Putamen (tissue), 1 donor: ENCODE measurements around the gene THEM4.

Experiments
- DNase-seq: peaks from one replicate; pipeline ENCODE4 v3.0.0-alpha.2; 2016; ENCODE audit warnings: low spot score

Gene THEM4

DNA sequence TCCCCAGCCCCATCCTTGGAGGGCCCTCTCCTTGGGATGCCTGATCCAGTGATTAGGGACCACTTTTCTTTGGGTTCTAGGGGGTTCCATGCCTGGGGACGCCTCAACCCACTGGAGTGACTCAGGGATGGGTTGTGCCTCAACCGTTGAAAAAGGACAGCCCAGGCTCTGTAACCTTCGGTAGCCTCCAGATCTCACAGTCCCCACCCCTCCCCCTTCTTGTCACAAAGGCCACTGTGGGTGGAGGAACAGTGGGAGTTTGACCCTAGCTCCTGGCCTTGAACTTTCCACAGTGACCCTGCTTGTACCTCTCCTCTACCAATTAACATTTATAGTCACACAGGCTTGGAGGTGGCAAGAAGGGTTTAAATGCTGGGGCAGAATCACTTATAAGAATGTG is 75.1 kb downstream of the THEM4 start:
- no peak for DNase-seq

DNA sequence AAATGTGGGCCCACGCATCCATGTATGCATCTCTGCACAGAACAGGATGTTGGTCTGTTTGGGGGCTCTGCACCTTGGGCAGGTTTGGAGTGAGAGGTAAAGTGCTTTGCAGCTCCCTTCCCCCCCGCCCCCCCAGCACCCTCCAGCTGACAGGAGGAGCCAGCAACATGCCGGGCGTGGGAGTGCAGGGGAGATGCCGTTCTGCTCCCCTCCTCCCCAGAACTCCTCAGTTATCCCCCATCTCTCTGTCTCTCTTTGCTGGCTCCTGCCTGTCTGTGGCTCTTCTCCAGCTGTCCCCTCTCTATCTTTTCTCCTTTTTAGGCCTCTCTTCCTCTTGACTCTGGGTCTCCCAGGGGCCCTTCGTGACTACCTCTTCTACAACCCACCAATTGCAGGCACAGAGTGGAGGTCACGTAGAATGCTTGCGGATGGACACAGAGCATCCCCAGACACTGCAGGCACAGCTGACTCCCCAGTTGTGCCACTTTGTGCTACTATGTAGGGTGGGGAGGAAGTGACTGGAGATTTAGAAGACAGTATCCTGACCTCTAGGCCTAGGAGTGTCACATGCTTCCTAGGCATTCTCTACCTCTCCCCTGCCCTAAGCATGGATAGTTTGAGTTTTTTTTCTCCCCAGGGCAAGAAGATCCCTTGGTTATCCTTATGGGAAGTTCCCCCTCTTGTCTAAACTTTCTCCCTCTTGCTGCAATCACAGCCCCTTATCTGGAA is 76.0 kb downstream of the THEM4 start:
- no peak for DNase-seq

DNA sequence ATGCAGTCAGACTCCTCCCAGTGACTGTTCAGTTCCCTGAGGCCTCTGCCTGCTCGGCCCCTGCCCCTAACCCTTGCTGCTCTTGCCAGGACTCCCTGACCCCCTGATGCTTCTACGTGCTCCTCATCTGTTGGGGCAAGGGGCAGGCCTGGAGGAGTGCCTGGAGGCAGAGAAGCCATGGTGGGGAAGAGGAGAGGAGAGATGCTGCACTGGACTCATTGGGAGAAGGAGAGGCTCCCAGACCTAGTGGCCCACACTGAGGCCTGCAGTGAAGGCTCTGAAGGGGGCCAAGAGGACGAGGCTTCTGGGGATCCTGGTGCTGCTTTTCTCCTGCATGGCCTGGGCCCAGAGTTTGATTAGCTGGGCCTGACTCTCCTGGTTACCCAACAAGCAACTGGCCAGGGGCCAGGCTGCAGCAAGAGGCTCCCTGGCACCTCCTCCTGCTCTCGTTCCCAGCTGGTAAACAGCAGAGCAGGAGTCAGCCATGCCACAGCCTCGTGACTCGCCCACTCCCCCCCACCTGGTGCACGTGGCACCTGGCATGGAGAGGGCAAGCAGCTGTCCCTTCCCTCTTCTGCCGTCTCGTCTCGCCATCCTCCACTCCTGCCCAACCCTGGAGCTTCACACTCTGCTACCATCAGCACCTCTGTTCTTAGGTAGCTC is 76.9 kb downstream of the THEM4 start:
- no peak for DNase-seq

DNA sequence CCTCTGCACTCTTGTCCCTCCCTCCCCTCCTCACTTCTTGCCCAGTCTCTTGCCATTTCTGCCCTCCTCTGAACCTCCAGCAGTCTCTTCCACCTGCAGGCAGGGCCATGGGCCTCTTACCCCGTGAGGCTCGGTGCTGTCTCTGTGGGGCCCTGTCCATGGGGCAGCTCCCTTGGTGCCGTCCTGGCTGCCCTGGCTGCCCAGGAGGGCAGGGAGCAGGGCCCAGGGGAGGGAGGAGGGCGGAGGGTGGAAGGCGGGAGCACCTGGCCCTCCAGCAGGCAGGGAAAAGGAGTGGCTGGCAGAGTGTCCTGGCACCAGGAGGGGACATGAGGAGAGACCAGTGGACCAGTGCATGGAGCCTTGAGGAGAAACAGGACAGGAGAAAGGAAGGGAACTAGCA is 77.7 kb downstream of the THEM4 start, which contains the start of gene RORC:
TSS of gene RORC (minus strand) at position 198 of the 400 bp plus-strand sequence. CDS start at position 160, 38 bp downstream.
- no peak for DNase-seq

DNA sequence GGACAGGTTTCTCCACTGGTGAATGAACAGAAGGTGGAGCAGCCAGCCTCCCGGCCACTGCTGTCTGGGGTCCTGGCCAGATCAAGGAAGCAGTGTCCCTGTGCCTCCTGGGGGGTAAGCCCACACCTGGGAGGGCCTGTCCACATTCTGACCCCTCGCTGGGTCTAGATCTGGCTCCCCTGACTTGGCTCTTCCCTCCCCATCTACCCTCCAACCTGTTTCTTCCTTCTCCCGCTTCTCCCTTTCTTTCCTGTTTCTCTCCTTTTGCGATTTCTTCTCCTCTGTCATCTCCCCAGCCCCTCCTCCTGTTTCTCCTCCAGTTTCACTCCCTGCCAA is 78.1 kb downstream of the THEM4 start:
- DNase-seq: no peak

DNA sequence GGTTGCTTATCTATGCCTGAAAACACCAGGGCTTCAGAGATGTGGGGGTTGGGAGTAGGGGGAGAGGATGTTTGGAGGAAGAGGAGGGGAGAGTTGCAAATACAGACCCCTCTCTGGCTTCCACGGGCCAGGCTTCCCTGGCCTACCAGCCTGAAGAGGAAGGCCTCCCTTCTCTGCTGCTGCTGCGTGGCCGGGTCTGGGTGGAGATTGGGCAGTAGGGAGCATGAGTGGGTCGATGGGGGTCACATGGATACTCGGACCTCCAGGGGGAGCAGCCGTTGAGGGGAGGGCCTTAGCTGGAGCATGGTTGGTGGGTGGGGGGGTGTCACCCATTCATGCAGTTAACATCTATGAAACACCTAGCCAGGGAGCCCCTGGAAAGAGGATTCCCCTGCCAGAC is 79.3 kb downstream of the THEM4 start:
- no peak for DNase-seq

DNA sequence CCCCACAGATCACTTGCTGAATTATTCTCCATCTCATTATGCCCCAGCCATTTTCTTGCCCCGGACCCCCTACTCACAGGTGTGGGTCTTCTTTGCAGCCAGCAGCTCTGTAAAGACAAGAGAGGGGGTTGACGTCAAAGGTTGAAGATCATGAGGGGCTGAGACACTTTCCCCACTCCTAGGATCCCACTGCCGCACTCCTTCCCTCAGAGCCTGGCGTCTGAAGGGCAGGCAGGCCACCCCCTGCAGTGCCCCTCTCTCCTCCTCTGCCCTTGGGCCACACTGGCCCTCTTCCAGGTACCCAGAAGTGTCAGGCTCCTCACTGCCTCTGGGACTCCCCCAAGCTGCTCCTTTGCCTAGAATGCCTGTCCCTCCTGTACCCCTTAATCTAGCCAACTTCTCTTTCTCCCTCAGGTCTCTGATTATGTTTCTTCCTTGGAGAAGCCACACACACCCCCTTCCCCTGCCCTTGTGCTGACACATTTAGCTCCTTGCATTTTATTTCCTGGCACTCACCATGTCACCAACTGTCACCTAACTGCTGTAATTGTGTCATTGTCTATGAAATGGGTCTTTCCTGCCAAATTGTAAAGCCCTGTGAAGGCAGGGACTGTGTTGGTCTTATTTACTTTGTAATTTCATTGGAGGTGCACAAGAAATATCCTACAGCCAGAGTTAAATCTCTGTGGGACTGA is 79.8 kb downstream of the THEM4 start:
- no peak for DNase-seq

DNA sequence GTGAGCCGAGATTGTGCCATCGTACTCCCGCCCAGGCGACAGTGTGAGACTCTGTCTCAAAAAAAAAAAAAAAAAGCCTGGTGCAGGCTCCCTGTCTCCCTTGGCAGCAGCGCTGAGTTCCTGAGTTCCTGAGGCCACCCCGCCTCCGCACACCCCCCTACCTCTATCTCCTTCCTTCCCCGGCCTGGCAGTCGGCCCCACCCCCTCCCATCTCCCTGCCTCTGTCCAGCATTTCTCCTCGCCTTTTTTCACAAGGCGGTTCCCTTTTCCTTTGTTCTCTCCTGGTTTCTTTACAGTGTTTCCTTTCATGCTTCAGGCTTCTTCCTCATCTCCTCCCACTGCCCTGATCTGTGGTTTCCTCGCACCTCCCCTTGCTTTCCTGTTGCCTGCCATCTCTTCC is 80.4 kb downstream of the THEM4 start:
- no peak for DNase-seq

DNA sequence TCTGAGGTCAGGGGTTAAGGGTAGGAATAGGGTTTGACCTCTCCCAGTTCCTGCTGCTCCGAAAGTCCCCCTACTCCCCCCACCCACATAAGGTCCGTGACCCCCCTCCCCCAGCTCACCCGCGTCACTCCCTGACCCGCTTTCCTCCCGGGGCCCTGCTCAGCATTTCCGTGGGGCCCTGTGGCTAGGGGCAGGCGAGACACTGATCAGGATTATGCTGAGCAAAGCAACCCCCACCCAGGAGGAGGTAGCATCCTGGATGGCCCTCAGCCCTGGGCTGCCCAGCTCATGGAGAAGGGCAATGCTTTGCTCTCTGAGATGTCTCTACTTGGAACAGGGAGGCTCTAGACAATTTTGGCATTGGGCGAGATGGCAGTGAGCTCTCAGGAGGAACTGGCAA is 81.5 kb downstream of the THEM4 start:
- no peak for DNase-seq

DNA sequence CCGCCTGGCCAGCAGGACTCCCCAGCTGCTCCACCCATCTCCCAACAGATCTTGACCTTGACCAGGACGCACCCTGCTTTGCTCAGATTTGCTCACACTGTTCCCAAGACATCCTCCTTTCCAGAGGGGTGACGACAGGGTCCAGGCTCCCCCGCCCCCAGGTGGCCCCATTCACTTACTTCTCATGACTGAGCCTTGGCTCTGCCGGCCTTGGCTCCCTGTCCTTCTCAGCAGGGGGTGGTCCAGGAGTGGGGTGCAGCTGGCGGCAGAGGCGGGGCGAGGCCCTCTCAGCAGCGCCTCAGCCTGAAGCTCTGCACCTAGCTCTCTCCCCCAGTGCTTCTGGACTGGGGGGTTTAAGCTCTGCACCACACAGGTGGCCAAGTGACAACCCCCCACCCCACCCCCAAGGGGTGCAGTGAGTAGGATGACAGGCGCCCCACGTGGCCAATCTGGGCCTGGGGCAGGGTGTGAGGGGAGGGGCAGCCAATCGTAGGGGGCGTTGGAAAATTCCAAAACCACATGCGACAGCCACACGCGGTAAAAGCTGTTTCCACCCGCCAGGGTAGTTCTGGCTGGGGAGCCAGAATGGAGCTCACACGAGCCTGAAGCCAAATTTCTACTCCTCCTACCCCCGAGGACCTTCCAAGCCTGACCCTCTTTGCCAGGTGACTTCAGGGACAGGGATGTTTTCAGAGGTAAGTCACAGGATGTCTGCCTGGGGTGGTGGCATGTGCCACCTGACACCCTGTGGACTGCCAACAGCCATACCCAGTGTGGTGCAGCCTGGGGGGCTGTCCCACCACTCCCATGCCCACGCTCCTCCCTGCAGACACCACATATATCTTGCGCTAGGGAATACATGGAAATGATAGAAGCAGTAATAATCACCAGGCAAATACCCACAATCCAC is 83.3 kb downstream of the THEM4 start:
- no peak for DNase-seq

DNA sequence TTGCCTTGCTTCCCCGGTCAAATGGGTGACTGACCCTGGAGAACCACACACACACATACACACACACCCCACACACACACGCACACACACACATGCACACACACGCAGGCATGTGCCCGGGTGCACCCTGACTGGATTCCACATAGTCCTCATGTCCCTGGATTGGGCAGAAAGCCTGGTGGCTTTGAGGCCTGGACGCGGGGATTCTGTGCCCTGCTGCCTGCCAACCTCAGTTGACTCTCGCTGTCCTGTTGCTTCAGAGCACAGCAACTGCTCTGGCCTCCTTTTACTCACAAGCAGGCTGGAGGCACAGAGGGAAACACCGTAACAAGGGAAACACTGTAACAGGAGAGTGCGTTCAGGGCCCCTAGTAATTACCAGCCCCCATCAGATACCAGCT is 84.1 kb downstream of the THEM4 start:
- DNase-seq: no peak
